H9 (cell line): ENCODE data around the gene HKDC1. TPM values are rescaled to one million over a fixed set of nuclear protein-coding genes. Genes with fewer than 3 reads are reported as not detected.
"Not testable (repeated sequence)": the region's sequence is repeated elsewhere in the genome, so short reads cannot be mapped to it uniquely, and the experiment has no call there.

ENCODE experiments used
- DNase-seq: peaks from one replicate; pipeline ENCODE4 v3.0.0-alpha.2; 2017
- H2AFZ ChIP-seq: one replicate; pipeline ENCODE4 v1.6.1; 2013; ENCODE audit warnings: mild to moderate bottlenecking, low read length, control low read depth, moderate library complexity
- H2AK5ac ChIP-seq: 2 replicates; pipeline ENCODE4 v1.6.1; 2013; ENCODE audit warnings: low read length, control low read depth, mixed read lengths; ENCODE audit not compliant: insufficient read length
- H2BK120ac ChIP-seq: one replicate; pipeline ENCODE4 v1.6.1; 2013; ENCODE audit warnings: low read depth, mild to moderate bottlenecking, low read length, control low read depth, inconsistent platforms; ENCODE audit not compliant: poor library complexity, severe bottlenecking
- H2BK12ac ChIP-seq: 2 replicates; pipeline ENCODE4 v1.6.1; 2013; ENCODE audit warnings: low read length, control low read depth, mixed read lengths, low read depth; ENCODE audit not compliant: insufficient read length
- H2BK15ac ChIP-seq: 2 replicates; pipeline ENCODE4 v1.6.1; 2013; ENCODE audit warnings: low read depth, low read length, control low read depth
- H2BK20ac ChIP-seq: one replicate; pipeline ENCODE4 v1.6.1; 2013; ENCODE audit warnings: low read depth, mild to moderate bottlenecking, low read length, control low read depth, inconsistent platforms; ENCODE audit not compliant: poor library complexity, severe bottlenecking
- H2BK5ac ChIP-seq: 2 replicates; pipeline ENCODE4 v1.6.1; 2013; ENCODE audit warnings: low read length, control low read depth, mixed read lengths; ENCODE audit not compliant: insufficient read length
- H3K14ac ChIP-seq: 2 replicates; pipeline ENCODE4 v1.6.1; 2013; ENCODE audit warnings: low read length, control low read depth; ENCODE audit not compliant: insufficient read depth
- H3K18ac ChIP-seq: 2 replicates; pipeline ENCODE4 v1.6.1; 2013; ENCODE audit warnings: low read depth, mild to moderate bottlenecking, mixed read lengths, low read length, control low read depth; ENCODE audit not compliant: insufficient read length
- H3K23ac ChIP-seq: 2 replicates; pipeline ENCODE4 v1.6.1; 2013; ENCODE audit warnings: low read length, control low read depth, mixed read lengths, low read depth; ENCODE audit not compliant: insufficient read length
- H3K23me2 ChIP-seq: 2 replicates; pipeline ENCODE4 v1.6.1; 2013; ENCODE audit warnings: low read depth, mild to moderate bottlenecking, mixed read lengths, low read length, control low read depth; ENCODE audit not compliant: insufficient read length, poor library complexity, severe bottlenecking
- H3K27ac ChIP-seq: 2 replicates; pipeline ENCODE4 v1.5.1; 2013; ENCODE audit warnings: low read length, control low read depth, mixed read lengths, low read depth; ENCODE audit not compliant: insufficient read length
- H3K27me3 ChIP-seq: 2 replicates; pipeline ENCODE4 v1.6.1; 2013; ENCODE audit warnings: low read length, control low read depth, inconsistent platforms; ENCODE audit not compliant: insufficient read depth
- H3K4ac ChIP-seq: 2 replicates; pipeline ENCODE4 v1.6.1; 2013; ENCODE audit warnings: low read depth, mild to moderate bottlenecking, control low read depth, inconsistent platforms, low read length, moderate library complexity
- H3K4me1 ChIP-seq: 2 replicates; pipeline ENCODE4 v1.6.1; 2013; ENCODE audit warnings: low read length, control low read depth, inconsistent platforms; ENCODE audit not compliant: insufficient read depth
- H3K4me2 ChIP-seq: 2 replicates; pipeline ENCODE4 v1.6.1; 2013; ENCODE audit warnings: low read length, control low read depth, mixed read lengths; ENCODE audit not compliant: insufficient read length, insufficient read depth
- H3K56ac ChIP-seq: 2 replicates; pipeline ENCODE4 v1.6.1; 2013; ENCODE audit warnings: low read depth, mild to moderate bottlenecking, mixed read lengths, low read length, control low read depth; ENCODE audit not compliant: insufficient read length
- H3K79me1 ChIP-seq: 2 replicates; pipeline ENCODE4 v1.6.1; 2013; ENCODE audit warnings: low read depth, mild to moderate bottlenecking, moderate library complexity, low read length, control low read depth, inconsistent platforms; ENCODE audit not compliant: insufficient read depth, poor library complexity, severe bottlenecking
- H3K79me2 ChIP-seq: 2 replicates; pipeline ENCODE4 v1.6.1; 2013; ENCODE audit warnings: low read length, control low read depth, inconsistent platforms; ENCODE audit not compliant: insufficient read depth
- H3K9ac ChIP-seq: 2 replicates; pipeline ENCODE4 v1.6.1; 2013; ENCODE audit warnings: low read length, control low read depth, mixed read lengths; ENCODE audit not compliant: insufficient read length; ENCODE audit errors: extremely low read depth
- H3K9me3 ChIP-seq: one replicate; pipeline ENCODE4 v1.6.1; 2013; ENCODE audit warnings: low read depth, low read length, inconsistent platforms; ENCODE audit not compliant: control insufficient read depth
- H3T11ph ChIP-seq: one replicate; pipeline ENCODE4 v1.6.1; 2013; ENCODE audit warnings: mild to moderate bottlenecking, low read length, control low read depth, inconsistent platforms
- H4K20me1 ChIP-seq: one replicate; pipeline ENCODE4 v1.6.1; 2013; ENCODE audit not compliant: control insufficient read depth, insufficient read length, insufficient read depth
- H4K5ac ChIP-seq: 2 replicates; pipeline ENCODE4 v1.6.1; 2013; ENCODE audit warnings: low read depth, mild to moderate bottlenecking, mixed read lengths, low read length, control low read depth; ENCODE audit not compliant: insufficient read length
- H4K8ac ChIP-seq: replicated peaks from 2 replicates; pipeline ENCODE4 v1.6.1; 2013; ENCODE audit warnings: low read length, control low read depth, mixed read lengths, low read depth; ENCODE audit not compliant: insufficient read length
- H4K91ac ChIP-seq: 2 replicates; pipeline ENCODE4 v1.6.1; 2013; ENCODE audit warnings: low read depth, mild to moderate bottlenecking, moderate library complexity, mixed read lengths, low read length, control low read depth; ENCODE audit not compliant: insufficient read length
- H3K27ac Mint-ChIP-seq, 3 experiments: 2 replicates in 2 of 3; 3 replicates in 1 of 3; pipeline ENCODE4 v1.8.0; 2020 to 2021; ENCODE audit warnings: mixed read lengths in 3 of 3, mild to moderate bottlenecking in 1 of 3, moderate library complexity in 1 of 3
- H3K27me3 Mint-ChIP-seq: 2 replicates; pipeline ENCODE4 v1.8.0; 2021; ENCODE audit warnings: low read depth, mild to moderate bottlenecking, moderate library complexity, mixed read lengths
- H3K36me3 Mint-ChIP-seq, 3 experiments: 2 replicates in 2 of 3; 3 replicates in 1 of 3; pipeline ENCODE4 v1.8.0; 2020 to 2021; ENCODE audit warnings: low read depth in 3 of 3, mixed read lengths in 3 of 3; ENCODE audit not compliant: insufficient read depth in 1 of 3
- H3K4me1 Mint-ChIP-seq, 2 experiments: 2 replicates each; pipeline ENCODE4 v1.8.0; 2020; ENCODE audit warnings: mixed read lengths in 2 of 2
- H3K4me3 Mint-ChIP-seq, 2 experiments: 2 replicates in 1 of 2; 3 replicates in 1 of 2; pipeline ENCODE4 v1.8.0; 2020 to 2021; ENCODE audit warnings: mild to moderate bottlenecking in 2 of 2, mixed read lengths in 2 of 2, moderate library complexity in 1 of 2
- H3K9me3 Mint-ChIP-seq, 2 experiments: 2 replicates in 1 of 2; 3 replicates in 1 of 2; pipeline ENCODE4 v1.8.0; 2020; ENCODE audit warnings: mild to moderate bottlenecking in 2 of 2, mixed read lengths in 2 of 2, moderate library complexity in 1 of 2
- CTCF ChIP-seq: fragments of 200-600 bp; sonication (generic); conservative IDR thresholded peaks from 3 replicates; pipeline ENCODE4 v1.8.0; 2021; ENCODE audit warnings: antibody characterized with exemption, mild to moderate bottlenecking
- WGBS: extraction: QIAGEN DNeasy Blood & Tissue Kit; methylation state at CpG from one replicate; pipeline ENCODE4 v1.1.7; 2013; ENCODE audit warnings: missing lambda C conversion rate, low lambda C conversion rate, mixed read lengths; ENCODE audit not compliant: insufficient read length; ENCODE audit errors: extremely low coverage; 5-methylcytosine and 5-hydroxymethylcytosine counted together
- total RNA-seq: library from RNA; stranded (reverse); gene quantifications from 2 replicates; pipeline ENCODE4 v1.2.1, GENCODE V29; 2021

Gene HKDC1
- total RNA-seq, 1 experiment from 2014 or later, result not detected

DNA sequence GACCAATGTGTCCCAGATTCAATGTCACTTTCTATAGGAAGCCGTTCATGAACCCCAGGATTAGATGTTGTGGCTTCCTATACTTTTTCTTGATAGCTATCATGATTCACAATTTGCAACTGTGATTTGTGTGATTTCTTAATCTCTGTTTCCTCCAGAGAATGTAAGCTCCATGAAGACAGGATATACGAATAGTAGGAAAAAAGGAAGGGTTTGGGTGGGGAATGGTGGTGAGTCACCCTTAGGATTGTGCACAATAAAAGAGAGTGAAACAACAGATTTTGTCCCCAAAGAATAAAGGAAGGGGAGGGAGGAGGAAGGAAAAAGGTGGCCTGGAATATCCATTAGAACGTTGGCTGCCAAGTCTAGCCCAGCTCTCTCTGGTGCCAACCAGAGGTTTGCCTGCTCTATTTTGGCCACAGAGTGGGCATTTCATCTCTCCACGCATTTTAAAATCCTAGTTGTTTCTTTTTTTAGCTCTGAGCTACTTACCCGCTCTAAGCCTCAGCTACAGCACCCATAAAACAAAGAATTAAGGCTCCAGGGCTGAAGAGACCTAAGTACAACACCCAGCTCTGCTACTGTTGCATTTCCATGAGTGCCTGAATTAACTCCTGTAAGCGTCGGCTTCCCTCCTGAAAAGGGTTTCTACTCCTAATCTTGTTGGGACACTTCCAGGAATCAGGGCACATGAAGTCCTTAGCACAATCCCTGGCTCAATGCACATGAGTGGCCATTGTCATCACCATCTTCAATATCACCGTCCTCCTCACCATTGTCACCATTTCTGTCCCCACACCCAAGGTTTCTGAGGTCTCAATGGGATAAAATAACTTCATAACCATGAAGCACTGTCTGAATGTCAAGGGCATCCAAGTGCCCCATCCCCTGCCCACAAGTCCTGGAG, 61.6 kb downstream of the HKDC1 start:
- H2BK12ac ChIP-seq, result no peak overlapping the region
- no peak overlapping the region for H2BK5ac ChIP-seq
- H2BK20ac ChIP-seq, result no peak overlapping the region
- H2BK15ac ChIP-seq, result no peak overlapping the region
- H3K27me3 Mint-ChIP-seq, result peaks cover 8% of the 10 kb centered on the region
- no peaks in the 10 kb centered on the region for H3K27me3 ChIP-seq
- no peaks in the 10 kb centered on the region for H3K9me3 ChIP-seq
- no peak overlapping the region for H3K18ac ChIP-seq
- no peaks in the 10 kb centered on the region for H3K23me2 ChIP-seq
- H4K91ac ChIP-seq, result no peak overlapping the region
- no peak overlapping the region for H4K5ac ChIP-seq
- H3K56ac ChIP-seq, result no peak overlapping the region
- no peak overlapping the region for H3K4me3 Mint-ChIP-seq
- H3K27ac ChIP-seq, result no peak overlapping the region
- no peak overlapping the region for H2BK120ac ChIP-seq
- H3K79me2 ChIP-seq, result no peaks in the 10 kb centered on the region
- peaks cover 4% of the 10 kb centered on the region; the same call in 1 of the 2 replicates for H3K4me1 ChIP-seq
- no peak overlapping the region for H4K8ac ChIP-seq
- H3K27ac Mint-ChIP-seq, result no peak overlapping the region
- H2AK5ac ChIP-seq, result no peak overlapping the region
- no peak overlapping the region for H3K9ac ChIP-seq
- H3K9me3 Mint-ChIP-seq, result no peaks in the 10 kb centered on the region
- no peak overlapping the region for H3K23ac ChIP-seq
- H3K4ac ChIP-seq, result no peak overlapping the region
- H4K20me1 ChIP-seq, result no peaks in the 10 kb centered on the region
- no peak overlapping the region for H2AFZ ChIP-seq
- no CpG with 5 or more reads among the region's 8 CpGs for WGBS
- H3K4me2 ChIP-seq, result no peak overlapping the region
- no peaks in the 10 kb centered on the region for H3K36me3 Mint-ChIP-seq
- DNase-seq, result no peak
- H3K14ac ChIP-seq, result no peak overlapping the region
- peaks cover 24% of the 10 kb centered on the region in 2 experiments for H3K4me1 Mint-ChIP-seq
- no peak for TF ChIP-seq CTCF
- H3K79me1 ChIP-seq, result no peaks in the 10 kb centered on the region
- no peak overlapping the region for H3T11ph ChIP-seq

- not testable (repeated sequence) for H3K79me1 ChIP-seq, H4K8ac ChIP-seq, H2BK20ac ChIP-seq, H3K4me2 ChIP-seq, H3K27me3 ChIP-seq, H2BK15ac ChIP-seq, H3K9me3 Mint-ChIP-seq, H3K36me3 Mint-ChIP-seq, H4K5ac ChIP-seq, H3K14ac ChIP-seq, DNase-seq, H2BK120ac ChIP-seq, H2BK12ac ChIP-seq, H3K23me2 ChIP-seq, H3K23ac ChIP-seq, H2AFZ ChIP-seq, H3K27me3 Mint-ChIP-seq, H2BK5ac ChIP-seq, H3K4me3 Mint-ChIP-seq, H4K20me1 ChIP-seq, H3T11ph ChIP-seq, H2AK5ac ChIP-seq, H3K79me2 ChIP-seq, H3K4ac ChIP-seq, H4K91ac ChIP-seq, H3K56ac ChIP-seq, H3K9ac ChIP-seq, H3K27ac Mint-ChIP-seq, H3K9me3 ChIP-seq, H3K18ac ChIP-seq, H3K27ac ChIP-seq, H3K4me1 ChIP-seq
- no CpG with 5 or more reads among the region's 6 CpGs for WGBS
- peaks cover 12% of the 10 kb centered on the region in 2 experiments for H3K4me1 Mint-ChIP-seq
These were observed 64.3 kb downstream of the HKDC1 start for GRCh38 chr10:69284402-69284801.
